ACC112 (cell line): ENCODE measurements around the gene CCDC6.
"Not testable (repeated sequence)": the region's sequence is repeated elsewhere in the genome, so short reads cannot be mapped to it uniquely, and the experiment has no call there.

Experiments
- H2AFZ ChIP-seq: fragments of 200-600 bp; sonication (generic); one replicate; pipeline ENCODE4 v1.6.0; 2017; ENCODE audit warnings: antibody characterized with exemption, low read length; ENCODE audit not compliant: unreplicated experiment
- H3K27ac ChIP-seq: fragments of 200-600 bp; sonication (generic); 2 replicates; pipeline ENCODE4 v1.5.1; 2014; ENCODE audit warnings: low read depth, mild to moderate bottlenecking, antibody characterized with exemption, low read length, moderate library complexity
- H3K27me3 ChIP-seq: fragments of 200-600 bp; sonication (generic); 2 replicates; pipeline ENCODE4 v1.6.1; 2014; ENCODE audit warnings: mild to moderate bottlenecking, antibody characterized with exemption, low read length, moderate library complexity, mixed read lengths; ENCODE audit not compliant: insufficient read depth
- H3K36me3 ChIP-seq: fragments of 200-600 bp; sonication (generic); 2 replicates; pipeline ENCODE4 v1.6.1; 2016; ENCODE audit warnings: mild to moderate bottlenecking, antibody characterized with exemption, low read length, moderate library complexity, mixed read lengths; ENCODE audit not compliant: insufficient read depth
- H3K4me1 ChIP-seq: fragments of 200-600 bp; sonication (generic); one replicate; pipeline ENCODE4 v1.6.1; 2016; ENCODE audit warnings: low read length, mixed read lengths; ENCODE audit not compliant: insufficient read depth, unreplicated experiment, control insufficient read depth
- H3K4me3 ChIP-seq: fragments of 200-600 bp; sonication (generic); 2 replicates; pipeline ENCODE4 v1.5.1; 2014; ENCODE audit warnings: mild to moderate bottlenecking, low read depth, low read length
- H3K79me2 ChIP-seq: fragments of 200-600 bp; sonication (generic); one replicate; pipeline ENCODE4 v1.6.0; 2016; ENCODE audit warnings: low read length; ENCODE audit not compliant: control insufficient read depth, unreplicated experiment, insufficient read depth

CCDC6 gene

GRCh38 chr10:59895629-59896116 is 10.7 kb downstream of the CCDC6 start:
- Histone ChIP-seq H3K4me3 (no peak overlapping the region), H3K36me3 (no peaks in the 10 kb centered on the region), H2AFZ (no peak overlapping the region), H3K4me1 (peaks cover 9% of the 10 kb centered on the region), H3K27me3 (no peaks in the 10 kb centered on the region), H3K27ac (no peak overlapping the region), H3K79me2 (peaks cover 86% of the 10 kb centered on the region)

DNA sequence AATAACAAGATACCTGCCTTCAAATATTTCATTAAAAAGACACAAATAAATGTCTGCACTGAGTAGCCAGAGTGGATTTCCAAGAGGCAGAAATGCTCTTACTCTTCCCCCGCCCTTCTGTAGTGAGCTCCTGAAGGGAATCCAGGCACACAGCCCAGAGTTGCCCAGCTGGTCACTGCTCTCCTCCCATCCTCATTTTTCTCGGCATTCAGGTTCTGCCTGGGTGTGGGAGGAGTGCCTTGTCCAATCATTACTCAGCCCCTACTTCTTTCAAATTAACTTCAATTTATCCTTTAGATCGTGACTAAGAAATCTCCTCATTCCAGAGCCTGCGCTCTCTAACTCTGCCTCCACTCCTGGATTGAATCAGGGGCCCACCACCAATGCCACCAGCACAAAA is 12.2 kb downstream of the CCDC6 start:
- no peaks in the 10 kb centered on the region for H3K27me3 ChIP-seq
- peaks cover 9% of the 10 kb centered on the region for H3K4me1 ChIP-seq
- no peak overlapping the region for H3K27ac ChIP-seq
- H3K4me3 ChIP-seq: no peak overlapping the region
- peaks cover 75% of the 10 kb centered on the region for H3K79me2 ChIP-seq
- H2AFZ ChIP-seq: no peak overlapping the region
- no peaks in the 10 kb centered on the region for H3K36me3 ChIP-seq

GRCh38 chr10:59892697-59893096 is 13.7 kb downstream of the CCDC6 start:
- Histone ChIP-seq H3K79me2 (peaks cover 73% of the 10 kb centered on the region), H3K27ac (no peak overlapping the region)

DNA sequence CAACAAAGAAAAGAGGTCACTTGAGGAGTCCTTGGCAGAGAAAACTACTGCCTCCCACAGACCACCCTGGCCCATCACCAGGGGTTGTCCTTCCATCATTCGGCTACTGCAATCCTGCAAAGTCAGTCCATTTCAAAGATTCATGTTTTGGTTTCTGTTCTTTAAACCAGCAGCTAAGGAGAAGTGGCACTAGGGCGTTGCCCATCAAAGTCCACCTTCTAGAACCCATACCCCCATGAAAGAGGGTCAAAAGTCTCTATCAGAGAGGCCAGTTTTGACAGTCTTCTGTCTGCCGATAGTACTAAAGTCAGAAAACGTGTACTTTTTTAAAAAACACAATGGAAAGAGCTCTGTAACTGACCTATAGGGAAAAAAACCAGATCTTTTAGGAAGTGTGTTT is 14.4 kb downstream of the CCDC6 start:
- peaks cover 76% of the 10 kb centered on the region for H3K79me2 ChIP-seq
- 0 out of 2 replicates have a peak, but pooled peaks cover 3% of the 10 kb centered on the region for H3K36me3 ChIP-seq
- H3K4me1 ChIP-seq: peaks cover 12% of the 10 kb centered on the region
- H3K4me3 ChIP-seq: no peak overlapping the region
- no peaks in the 10 kb centered on the region for H3K27me3 ChIP-seq
- no peak overlapping the region for H3K27ac ChIP-seq
- H2AFZ ChIP-seq: no peak overlapping the region

More at GRCh38 chr10:59892697-59893096, 13.7 kb downstream of the CCDC6 start:
- no peak overlapping the region for H3K4me3 ChIP-seq
- no peak overlapping the region for H2AFZ ChIP-seq
- H3K36me3 ChIP-seq: no peaks in the 10 kb centered on the region
- peaks cover 9% of the 10 kb centered on the region for H3K4me1 ChIP-seq
- no peaks in the 10 kb centered on the region for H3K27me3 ChIP-seq

DNA sequence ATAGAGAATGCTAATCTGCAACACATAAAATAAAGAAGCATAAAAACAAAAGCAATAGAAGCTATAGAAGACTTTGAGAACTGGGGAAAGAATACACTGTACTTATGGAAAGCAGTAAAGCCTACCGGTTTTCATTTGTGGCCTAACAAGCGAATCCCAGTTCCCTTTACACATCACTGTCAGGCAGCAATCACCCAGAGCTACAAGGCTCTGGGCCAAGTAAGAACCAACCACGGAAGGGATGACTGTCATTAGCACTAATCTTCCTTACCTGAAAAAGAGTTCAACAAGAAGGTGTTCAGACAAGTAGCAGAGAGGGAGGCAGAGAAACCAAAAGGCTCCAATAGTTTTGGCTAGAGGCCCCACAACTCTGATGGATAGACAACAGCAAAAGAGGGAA is 15.0 kb downstream of the CCDC6 start:
- H3K4me1 ChIP-seq: peaks cover 12% of the 10 kb centered on the region
- no peaks in the 10 kb centered on the region for H3K27me3 ChIP-seq
- H3K27ac ChIP-seq: no peak overlapping the region
- H3K79me2 ChIP-seq: peaks cover 76% of the 10 kb centered on the region
- no peak overlapping the region for H2AFZ ChIP-seq
- no peak overlapping the region for H3K4me3 ChIP-seq
- H3K36me3 ChIP-seq: 0 out of 2 replicates have a peak, but pooled peaks cover 3% of the 10 kb centered on the region

DNA sequence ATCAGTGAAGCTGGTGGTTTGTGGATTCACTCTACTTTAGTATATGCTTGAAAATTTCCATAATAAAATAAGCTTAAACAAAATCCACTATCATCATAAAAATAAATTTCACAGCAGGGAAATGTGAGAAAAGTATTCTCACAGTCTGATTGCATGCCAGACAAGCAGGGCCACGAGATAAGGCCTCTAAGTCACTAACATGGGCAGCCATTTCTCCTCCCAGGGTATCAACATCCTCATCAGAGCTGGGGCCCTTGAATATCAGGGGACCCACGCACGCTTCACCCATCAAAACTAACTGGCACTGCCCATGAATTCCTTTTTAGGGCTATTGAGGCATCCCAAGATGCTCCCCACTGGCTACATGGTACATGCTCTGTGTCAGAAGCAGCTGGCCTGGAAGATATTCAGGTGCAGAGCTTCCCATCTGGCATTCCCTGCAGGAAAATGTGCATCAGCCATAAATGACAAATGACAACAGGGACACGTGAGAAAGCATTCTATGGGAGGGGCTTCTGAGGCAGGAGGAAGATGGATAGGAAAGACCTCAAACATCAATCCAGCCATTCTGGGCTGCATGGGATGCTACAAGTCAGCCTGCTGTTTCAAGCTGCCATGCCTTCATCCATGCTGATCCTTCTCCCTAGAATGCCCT is 17.4 kb downstream of the CCDC6 start:
- H3K4me1 ChIP-seq: peaks cover 5% of the 10 kb centered on the region
- 0 out of 2 replicates have a peak, but pooled peaks cover 3% of the 10 kb centered on the region for H3K36me3 ChIP-seq
- H3K27me3 ChIP-seq: no peaks in the 10 kb centered on the region
- H3K4me3 ChIP-seq: no peak overlapping the region
- H3K27ac ChIP-seq: no peak overlapping the region
- peaks cover 76% of the 10 kb centered on the region for H3K79me2 ChIP-seq
- H2AFZ ChIP-seq: no peak overlapping the region

- Histone ChIP-seq H3K27me3 (no peaks in the 10 kb centered on the region), H3K36me3 (0 out of 2 replicates have a peak, but pooled peaks cover 3% of the 10 kb centered on the region), H3K27ac (no peak overlapping the region), H3K4me1 (peaks cover 4% of the 10 kb centered on the region), H2AFZ (no peak overlapping the region), H3K79me2 (peaks cover 73% of the 10 kb centered on the region), H3K4me3 (no peak overlapping the region)
Observed at GRCh38 chr10:59887972-59888640, 18.2 kb downstream of the CCDC6 start.

DNA sequence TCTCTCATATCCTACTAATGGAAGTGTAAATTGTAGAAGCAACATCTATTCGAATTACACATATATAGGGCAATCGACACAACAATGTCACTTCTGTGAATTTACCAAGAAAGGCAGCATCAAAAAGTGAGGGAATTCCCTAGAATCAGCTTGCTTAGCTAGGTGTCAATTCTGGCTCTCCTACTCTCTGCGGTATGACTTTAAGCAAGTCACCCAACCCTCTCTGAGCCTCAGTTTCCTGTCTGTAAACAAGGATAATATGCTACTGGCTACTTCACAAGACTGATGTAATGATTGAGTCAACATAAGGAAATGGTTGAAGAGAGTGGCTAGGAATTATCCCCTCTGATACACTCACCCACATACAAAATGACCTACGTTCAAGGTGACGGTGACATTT is 19.4 kb downstream of the CCDC6 start:
- Histone ChIP-seq H3K79me2 (peaks cover 62% of the 10 kb centered on the region), H3K27ac (no peak overlapping the region), H3K4me3 (no peak overlapping the region), H2AFZ (no peak overlapping the region), H3K4me1 (peaks cover 4% of the 10 kb centered on the region), H3K27me3 (no peaks in the 10 kb centered on the region), H3K36me3 (0 out of 2 replicates have a peak, but pooled peaks cover 3% of the 10 kb centered on the region)

DNA sequence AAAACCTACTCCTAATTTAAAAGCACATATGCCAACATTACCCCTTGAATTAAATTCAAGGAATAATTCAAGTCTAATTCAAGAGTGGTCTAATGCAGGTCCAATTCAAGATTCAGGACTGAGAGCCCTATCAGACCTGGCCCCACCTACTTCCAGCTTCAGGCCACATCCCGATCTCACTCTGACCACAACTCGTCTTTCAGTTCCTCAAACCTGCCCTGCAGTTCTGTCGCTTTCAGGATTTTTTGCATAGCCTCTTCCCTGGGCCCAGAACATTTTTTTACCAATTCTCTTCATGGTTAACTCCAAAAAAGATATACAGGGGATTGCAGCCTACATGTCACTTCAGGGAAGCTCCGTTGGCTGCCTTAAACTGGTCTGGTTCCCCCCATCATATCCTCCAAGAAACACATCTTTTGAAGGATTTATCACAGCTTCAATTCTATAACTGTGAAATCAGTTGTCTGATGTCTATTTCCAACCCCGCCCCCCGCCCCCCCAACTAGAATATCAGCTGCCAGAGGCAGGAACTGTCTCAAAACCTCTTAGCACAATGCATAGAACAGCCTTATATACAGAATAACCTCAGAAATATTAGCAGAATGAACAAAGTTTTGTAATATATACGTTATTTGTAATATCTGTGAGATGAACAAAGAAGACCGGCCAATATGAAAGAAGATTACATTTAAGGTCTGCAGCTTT is 20.8 kb downstream of the CCDC6 start:
- Histone ChIP-seq H2AFZ (no peak overlapping the region), H3K79me2 (peaks cover 60% of the 10 kb centered on the region), H3K36me3 (0 out of 2 replicates have a peak, but pooled peaks cover 3% of the 10 kb centered on the region), H3K4me1 (peaks cover 4% of the 10 kb centered on the region), H3K27ac (no peak overlapping the region), H3K27me3 (no peaks in the 10 kb centered on the region), H3K4me3 (no peak overlapping the region)

- H3K27me3 ChIP-seq, H3K36me3 ChIP-seq, H3K4me1 ChIP-seq, H3K27ac ChIP-seq, H2AFZ ChIP-seq, H3K4me3 ChIP-seq: not testable (repeated sequence)
- H3K79me2 ChIP-seq: peaks cover 66% of the 10 kb centered on the region
Observed at GRCh38 chr10:59884893-59885292, 21.5 kb downstream of the CCDC6 start.
